ENCODE data around the gene GPAT2. TPM values are rescaled to one million over a fixed set of nuclear protein-coding genes. Genes with fewer than 3 reads are reported as not detected.
A peak's percentile ranks its signal among the peaks of the same experiment; 100 is the strongest.
"Not testable (repeated sequence)": the region's sequence is repeated elsewhere in the genome, so short reads cannot be mapped to it uniquely, and the experiment has no call there.

GPAT2 gene
- total and polyA plus RNA-seq, 3 experiments from 2014 or later = 8.9 to 36.2 (median 33.6) TPM

GRCh38 chr2:95990884-95991283 is 43.8 kb downstream of the GPAT2 start:
- ChIA-PET CTCF (interaction anchor here (2.9 kb wide), 1 partner anchor 126 kb away, joined by 17 read pairs; the partner anchor contains the start of gene ADRA2B), POLR2A (interaction anchor here (0.6 kb wide), 1 partner anchor 344 kb away, joined by 5 read pairs; no protein-coding TSS in a partner anchor)
- H3K36me3 ChIP-seq (ENCODE audit: insufficient read depth, low read length); H3K4me1 ChIP-seq (ENCODE audit: insufficient read depth, low read length); H3K9me3 ChIP-seq (ENCODE audit: low read length); H3K4me1 Mint-ChIP-seq; H3K27ac ChIP-seq (ENCODE audit: low read depth, low read length); DNase-seq; H3K4me3 ChIP-seq (ENCODE audit: low read length); H3K27me3 ChIP-seq (ENCODE audit: insufficient read depth, low read length, poor library complexity, severe bottlenecking); H3K9me3 Mint-ChIP-seq: not testable (repeated sequence)
- peak overlapping the region in 4 of 8 donors; percentile 6 to 98 (median 48) for H3K27ac Mint-ChIP-seq
- peaks cover 4 to 19% of the 10 kb centered on the region in 2 donors for H3K27me3 Mint-ChIP-seq
- H3K4me3 Mint-ChIP-seq = peak overlapping the region in 2 of 7 donors; percentile 9 to 50
- peaks cover 0 to 14% (median 0%) of the 10 kb centered on the region in 3 donors for H3K36me3 Mint-ChIP-seq

Other genes starting within 250 kb of the GPAT2 start
- 10 to 100 TPM; 26.6 to 29.8 TPM for gene ANKRD36C, start 43.1 kb downstream of the GPAT2 start, total RNA-seq
- 22.7 TPM for gene ANKRD36C, start 43.1 kb downstream of the GPAT2 start, polyA plus RNA-seq
- gene ADRA2B, start 81.7 kb upstream of the GPAT2 start, total RNA-seq = under 1 TPM; 0.07 to 0.24 TPM
- not detected for gene ADRA2B, start 81.7 kb upstream of the GPAT2 start, polyA plus RNA-seq
- gene ASTL, start 103.6 kb upstream of the GPAT2 start, total RNA-seq = 10 to 100 TPM; 16.2 to 18.0 TPM
- gene ASTL, start 103.6 kb upstream of the GPAT2 start, polyA plus RNA-seq = 0.49 TPM
- gene DUSP2, start 110.5 kb upstream of the GPAT2 start, total RNA-seq = 100 to 1,000 TPM; 214 to 237 TPM
- 518 TPM for gene DUSP2, start 110.5 kb upstream of the GPAT2 start, polyA plus RNA-seq
- 100 to 1,000 TPM; 255 to 256 TPM for gene STARD7, start 173.9 kb upstream of the GPAT2 start, total RNA-seq
- 147 TPM for gene STARD7, start 173.9 kb upstream of the GPAT2 start, polyA plus RNA-seq
- gene TMEM127, start 231.1 kb upstream of the GPAT2 start, total RNA-seq = 10 to 100 TPM; 29.8 to 33.4 TPM
- 46.8 TPM for gene TMEM127, start 231.1 kb upstream of the GPAT2 start, polyA plus RNA-seq
- gene CIAO1, start 231.3 kb upstream of the GPAT2 start, total RNA-seq = 10 to 100 TPM; 73.8 to 77.9 TPM
- 104 TPM for gene CIAO1, start 231.3 kb upstream of the GPAT2 start, polyA plus RNA-seq

All from CD8-positive, alpha-beta memory T cell (primary cell).